Pancreas (tissue), 10 donors: ENCODE results near the gene ARNT2. TPM values are rescaled to one million over a fixed set of nuclear protein-coding genes. Genes with fewer than 3 reads are reported as not detected.

ENCODE experiments used
- ATAC-seq, 4 donors: fragments of 200-7000 bp; cut with Tn5 transposase; one replicate each; pipeline versions ENCODE4 v1.8.0 to v1.9.1; 2020; ENCODE audit warnings: mild to moderate bottlenecking in 4 of 4, moderate library complexity in 4 of 4
- DNase-seq, 6 donors: peaks; one replicate each; pipeline ENCODE4 v3.0.0-alpha.2; 2020
- FAIRE-seq: peaks from 2 replicates; lab custom pipeline; 2012; peaks lifted over from hg19 to GRCh38; lab: Jason Lieb, UNC
- H3K27ac ChIP-seq, 4 donors: fragments of 200-600 bp; sonication (generic); 1 replicate in 3 of 4; 2 replicates in 1 of 4; pipeline versions ENCODE4 v1.5.0 to v1.8.0; 2020
- H3K27me3 ChIP-seq, 4 donors: fragments of 200-600 bp; one replicate each; pipeline ENCODE4 v1.8.0; 2021
- H3K36me3 ChIP-seq, 3 donors: fragments of 200-600 bp; sonication (generic) in 1 of 3; one replicate each; pipeline versions ENCODE4 v1.5.0 to v1.8.0; 2020 to 2021
- H3K4me1 ChIP-seq, 3 donors: fragments of 200-600 bp; one replicate each; pipeline ENCODE4 v1.8.0; 2021
- H3K4me3 ChIP-seq, 4 donors: fragments of 200-600 bp; sonication (generic) in 2 of 4; one replicate each; pipeline versions ENCODE4 v1.5.0 to v1.8.0; 2020 to 2021
- H3K9me3 ChIP-seq, 4 donors: fragments of 200-600 bp; one replicate each; pipeline ENCODE4 v1.8.0; 2021
- CTCF ChIP-seq, 4 donors: fragments of 200-600 bp; sonication (generic) in 3 of 4; IDR thresholded peaks; one replicate each; pipeline versions ENCODE4 v1.5.0 to v1.8.0; 2021; ENCODE audit warnings: antibody characterized with exemption in 4 of 4
- WGBS, 2 donors: extraction: QIAGEN DNeasy Blood & Tissue Kit; methylation state at CpG; one replicate each; pipeline ENCODE4 v1.1.7; 2013; 5-methylcytosine and 5-hydroxymethylcytosine counted together
- intact Hi-C, 3 donors: fragments of 100-400 bp; cut with DNase I; formaldehyde crosslinking; loops; one replicate each; pipeline versions ENCODE4 v1.11.1 to v1.14.2; 2022
- polyA plus RNA-seq, 2 donors: library from polyadenylated mRNA; stranded (reverse); fragments of 200-250 nt; gene quantifications; one replicate each; pipeline ENCODE4 v1.2.3, GENCODE V29; 2013
- total RNA-seq, 6 donors: library from RNA; stranded (reverse); fragmentation: NEBNext Ultra II Directional in 4 of 6; extraction: Animal tissue kit (Norgen Biotek cat#: 25700) in 4 of 6; gene quantifications; one replicate each; pipeline versions ENCODE4 v1.2.1 to v1.2.4, GENCODE V29; 2021 to 2023
- donor health status: healthy with polysubstance abuse.
- donor health status: DM: no; HTN: no; CAD: no; lungs with moderate emphysema.
- donor health status: DM: no; HTN: no; CAD: no.
- donor health status: control.
- donor health status: control.
- donor health status: Bipolar disorder and iron deficiency.
- donor health status: DM: yes; HTN: yes; CAD: no.
- donor health status: DM: no; HTN: no; CAD: no.
- donor health status: DM: no; HTN: no; CAD: no.
- donor health status: DM: yes; HTN: yes; CAD: no.

Gene ARNT2
- total and polyA plus RNA-seq, 8 donors: 2.1 to 18.1 (median 5.4) TPM

DNA sequence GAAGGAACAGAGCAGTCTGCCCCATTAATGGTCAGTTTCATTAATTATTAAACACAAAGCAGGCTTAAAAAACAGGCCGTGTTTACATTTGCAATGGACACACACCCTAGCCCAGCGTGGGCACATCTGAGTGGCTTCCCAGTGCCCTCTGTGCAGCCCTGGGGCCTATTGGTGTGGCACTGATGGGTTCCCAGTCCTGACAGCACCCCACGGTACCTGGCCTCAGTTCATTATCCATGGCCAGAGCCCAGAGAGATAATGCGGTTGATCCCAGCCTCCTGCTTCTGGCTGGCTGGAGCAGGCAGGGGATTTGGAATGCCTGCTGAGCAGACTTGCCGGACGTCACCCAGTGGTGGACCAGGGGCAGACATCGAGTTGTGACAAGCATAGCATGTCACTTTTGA is 180.4 kb downstream of the ARNT2 start:
- Histone ChIP-seq H3K27me3 (no peaks in the 10 kb centered on the region), H3K36me3 (no peaks in the 10 kb centered on the region), H3K27ac (no peak overlapping the region), H3K4me3 (no peak overlapping the region), H3K9me3 (no peaks in the 10 kb centered on the region), H3K4me1 (no peaks in the 10 kb centered on the region)
- DNase-seq: no peak
- intact Hi-C loops: no loop called here
- ATAC-seq: peak in 3 of 4 donors; percentile 36 to 72 (median 65)
- FAIRE-seq: no peak
- 43 to 44% methylated on average over 7 of the region's 7 CpGs for WGBS, 2 donors
- no peak for TF ChIP-seq CTCF (IDR thresholded peaks at IDR 0.05)

DNA sequence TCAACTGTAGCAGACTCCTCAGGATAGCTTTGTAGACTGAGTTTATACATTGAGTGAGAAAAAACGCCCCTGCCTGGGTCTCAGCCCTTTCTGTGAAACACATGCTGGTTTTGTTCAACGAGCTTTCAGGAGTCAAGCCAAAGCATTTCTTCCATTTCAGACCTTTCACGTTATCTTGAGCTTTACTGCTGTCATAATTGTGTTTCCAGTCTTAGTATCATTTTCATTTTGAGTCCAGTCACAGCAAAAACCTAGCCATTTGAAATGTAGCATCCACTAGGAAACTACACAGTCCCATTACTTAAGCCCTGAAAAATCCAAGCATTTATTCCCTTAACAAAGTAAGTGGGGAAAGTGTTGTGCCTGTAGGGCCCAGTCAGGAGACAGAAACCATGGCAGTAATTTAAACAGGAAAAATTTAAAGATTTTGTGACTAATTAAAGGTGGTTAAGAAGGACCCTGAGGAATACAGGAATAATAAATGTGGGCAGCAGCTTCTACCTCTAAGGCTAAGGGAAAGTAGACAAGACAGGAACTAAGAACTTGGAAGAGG is 180.9 kb downstream of the ARNT2 start:
- no peak for TF ChIP-seq CTCF (IDR thresholded peaks at IDR 0.05)
- WGBS, 2 donors: 72 to 76% methylated on average over 3 of the region's 3 CpGs

GRCh38 chr15:80585544-80586018 is 181.4 kb downstream of the ARNT2 start:
- ATAC-seq: peak in 2 of 4 donors; percentile 17 to 46
- H3K4me3 ChIP-seq: no peak overlapping the region
- no peak for DNase-seq
- no peaks in the 10 kb centered on the region for H3K9me3 ChIP-seq
- no peaks in the 10 kb centered on the region for H3K4me1 ChIP-seq
- WGBS, 2 donors: 85 to 86% methylated on average over 6 of the region's 6 CpGs
- no peak for TF ChIP-seq CTCF (IDR thresholded peaks at IDR 0.05)
- H3K36me3 ChIP-seq: no peaks in the 10 kb centered on the region
- no peaks in the 10 kb centered on the region for H3K27me3 ChIP-seq
- H3K27ac ChIP-seq: no peak overlapping the region
- intact Hi-C loops: no loop called here
- no peak for FAIRE-seq

More for the DNA sequence above, 180.9 kb downstream of the ARNT2 start:
- no peak overlapping the region for H3K27ac ChIP-seq
- intact Hi-C loops: no loop called here
- H3K9me3 ChIP-seq: no peaks in the 10 kb centered on the region
- no peak overlapping the region for H3K4me3 ChIP-seq
- DNase-seq (no peak), FAIRE-seq (no peak), ATAC-seq (no peak)
- no peaks in the 10 kb centered on the region for H3K4me1 ChIP-seq
- H3K27me3 ChIP-seq: no peaks in the 10 kb centered on the region
- no peaks in the 10 kb centered on the region for H3K36me3 ChIP-seq

DNA sequence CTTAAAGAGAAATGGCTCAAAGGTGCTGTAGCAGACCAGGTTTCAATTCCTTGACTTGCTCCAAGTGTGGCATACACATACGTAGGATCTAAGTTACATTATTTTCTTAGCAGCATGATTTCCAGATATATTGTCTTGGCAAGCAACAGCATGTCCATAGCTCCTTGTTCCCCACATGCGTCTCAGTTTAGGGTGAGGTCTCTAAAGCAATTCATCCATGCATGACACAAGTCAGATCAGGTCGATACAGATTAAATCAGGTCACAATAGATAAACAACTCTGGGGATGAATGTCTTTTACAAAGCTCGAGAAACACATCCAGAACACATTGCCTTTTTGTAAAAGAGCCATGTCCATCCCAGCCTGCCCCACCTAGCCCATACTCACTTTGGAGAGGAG is 182.0 kb downstream of the ARNT2 start:
- TF ChIP-seq CTCF (IDR thresholded peaks at IDR 0.05): no peak
- H3K4me1 ChIP-seq: no peaks in the 10 kb centered on the region
- no peak overlapping the region for H3K4me3 ChIP-seq
- FAIRE-seq (no peak), ATAC-seq (no peak), DNase-seq (no peak)
- H3K27ac ChIP-seq: no peak overlapping the region
- intact Hi-C loops: no loop called here
- H3K9me3 ChIP-seq: no peaks in the 10 kb centered on the region
- H3K27me3 ChIP-seq: no peaks in the 10 kb centered on the region
- WGBS, 2 donors: 83 to 85% methylated on average over 4 of the region's 4 CpGs
- H3K36me3 ChIP-seq: no peaks in the 10 kb centered on the region

DNA sequence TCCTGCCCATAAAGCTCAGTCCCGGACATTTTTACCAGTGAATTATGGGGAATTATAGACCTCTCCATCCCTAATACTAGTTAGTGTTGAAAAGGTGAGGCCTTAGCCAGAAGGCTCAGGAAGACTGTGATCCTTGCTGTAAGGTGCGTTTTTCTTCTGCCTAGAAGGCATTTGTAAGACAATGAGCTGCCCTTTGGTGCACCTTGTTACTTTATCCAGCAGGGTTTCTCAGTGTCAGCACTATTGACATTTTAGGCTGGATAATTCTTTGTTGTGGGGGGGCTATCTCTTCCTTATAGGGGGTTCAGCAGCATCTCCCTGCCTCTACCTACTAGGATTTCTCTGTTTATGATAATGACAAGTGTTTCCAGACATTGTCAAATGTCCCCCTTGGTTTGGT is 182.8 kb downstream of the ARNT2 start:
- ATAC-seq: no peak
- WGBS, 2 donors: 86 to 87% methylated on average over 2 of the region's 2 CpGs
- no peak overlapping the region for H3K4me3 ChIP-seq
- DNase-seq: no peak
- H3K4me1 ChIP-seq: no peaks in the 10 kb centered on the region
- H3K36me3 ChIP-seq: no peaks in the 10 kb centered on the region
- no peaks in the 10 kb centered on the region for H3K9me3 ChIP-seq
- TF ChIP-seq CTCF (IDR thresholded peaks at IDR 0.05): no peak
- FAIRE-seq: no peak
- intact Hi-C loops: no loop called here
- no peak overlapping the region for H3K27ac ChIP-seq
- H3K27me3 ChIP-seq: no peaks in the 10 kb centered on the region
